ENCODE data around the gene JKAMP. TPM values are rescaled to one million over a fixed set of nuclear protein-coding genes. Genes with fewer than 3 reads are reported as not detected.

The JKAMP gene
- total and polyA plus RNA-seq, 9 donors, result 21.6 to 67.1 (median 30.6) TPM

DNA sequence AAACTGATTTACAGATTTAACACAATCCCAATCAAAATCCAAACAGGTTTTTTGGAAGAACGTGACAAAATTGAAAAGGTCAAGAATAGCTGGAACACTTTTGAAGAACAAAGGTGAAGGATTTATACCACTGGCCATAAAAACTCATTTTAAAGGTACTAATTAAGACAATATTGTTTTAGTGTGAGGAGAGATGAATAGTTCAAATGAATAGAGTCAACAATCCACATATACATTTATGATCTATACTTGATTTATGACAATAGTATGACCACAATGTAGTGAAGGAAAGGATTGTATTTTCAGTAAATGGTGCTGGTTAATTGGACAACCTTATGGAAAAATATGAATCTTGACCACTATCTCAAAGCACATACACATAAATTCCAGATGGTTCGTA is 63.0 kb downstream of the JKAMP start:
- Histone ChIP-seq H3K9me3 (no peaks in the 10 kb centered on the region), H3K27me3 (no peaks in the 10 kb centered on the region), H3K27ac (no peak overlapping the region), H3K36me3 (no peaks in the 10 kb centered on the region), H3K4me3 (no peak overlapping the region), H3K4me1 (ENCODE audit: insufficient read depth) (no peaks in the 10 kb centered on the region)
- intact Hi-C loops (cut with DNase I), result no loop called here
- DNase-seq, result no peak
- TF ChIP-seq, protein P1, sequence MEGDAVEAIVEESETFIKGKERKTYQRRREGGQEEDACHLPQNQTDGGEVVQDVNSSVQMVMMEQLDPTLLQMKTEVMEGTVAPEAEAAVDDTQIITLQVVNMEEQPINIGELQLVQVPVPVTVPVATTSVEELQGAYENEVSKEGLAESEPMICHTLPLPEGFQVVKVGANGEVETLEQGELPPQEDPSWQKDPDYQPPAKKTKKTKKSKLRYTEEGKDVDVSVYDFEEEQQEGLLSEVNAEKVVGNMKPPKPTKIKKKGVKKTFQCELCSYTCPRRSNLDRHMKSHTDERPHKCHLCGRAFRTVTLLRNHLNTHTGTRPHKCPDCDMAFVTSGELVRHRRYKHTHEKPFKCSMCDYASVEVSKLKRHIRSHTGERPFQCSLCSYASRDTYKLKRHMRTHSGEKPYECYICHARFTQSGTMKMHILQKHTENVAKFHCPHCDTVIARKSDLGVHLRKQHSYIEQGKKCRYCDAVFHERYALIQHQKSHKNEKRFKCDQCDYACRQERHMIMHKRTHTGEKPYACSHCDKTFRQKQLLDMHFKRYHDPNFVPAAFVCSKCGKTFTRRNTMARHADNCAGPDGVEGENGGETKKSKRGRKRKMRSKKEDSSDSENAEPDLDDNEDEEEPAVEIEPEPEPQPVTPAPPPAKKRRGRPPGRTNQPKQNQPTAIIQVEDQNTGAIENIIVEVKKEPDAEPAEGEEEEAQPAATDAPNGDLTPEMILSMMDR (IDR thresholded peaks at IDR 0.05), result no peak
- TF ChIP-seq POLR2A (IDR thresholded peaks at IDR 0.05) (no peak), EP300 (IDR thresholded peaks at IDR 0.05) (no peak)
- WGBS, 3 donors, result 18 to 27% (median 25%) methylated on average over 2 of the region's 2 CpGs

Other genes with a start within 250 kb of the JKAMP start
- gene GPR135, start 19.1 kb upstream of the JKAMP start, total RNA-seq, result 10 to 100 TPM in 1 of 7 donors, 1 to 10 TPM in 6; 4.8 to 10.9 (median 6.9) TPM
- gene GPR135, start 19.1 kb upstream of the JKAMP start, polyA plus RNA-seq, result 1 to 10 TPM; 1.7 to 4.6 TPM
- 10 to 100 TPM; 21.4 to 52.8 (median 31.9) TPM for gene L3HYPDH, start 109 bp upstream of the JKAMP start, total RNA-seq
- 10 to 100 TPM; 17.2 to 31.2 TPM for gene L3HYPDH, start 109 bp upstream of the JKAMP start, polyA plus RNA-seq
- under 1 TPM in 1 of 7 donors, not detected in 6; 0.34 TPM for gene CCDC175, start 92.3 kb downstream of the JKAMP start, total RNA-seq
- gene CCDC175, start 92.3 kb downstream of the JKAMP start, polyA plus RNA-seq, result not detected